HCT116 (cell line): Measurements from ENCODE around the gene TFF3. TPM values are rescaled to one million over a fixed set of nuclear protein-coding genes. Genes with fewer than 3 reads are reported as not detected.

Experiments used
- ATAC-seq: fragments of 200-7000 bp; cut with Tn5 transposase; 2 replicates; pipeline ENCODE4 v1.9.1; 2020; ENCODE audit warnings: mild to moderate bottlenecking, moderate library complexity
- BruUV-seq: library from RNA; stranded (reverse); fragments of 400-500 nt; replicated peaks from 2 replicates; lab custom pipeline; 2021; lab: Mats Ljungman, UMichigan
- CTCF ChIA-PET: fragments of 300-600 bp; sonication (Branson Sonifier 250); formaldehyde crosslinking; loops from one replicate; lab custom pipeline; 2021; ENCODE audit warnings: antibody characterized with exemption; lab: Charles Lee
- POLR2A ChIA-PET: fragments of 300-600, 350-600 bp; sonication (Branson Sonifier 250); formaldehyde crosslinking; loops from one replicate; lab custom pipeline; 2021; ENCODE audit warnings: antibody characterized with exemption; lab: Charles Lee
- RAD21 ChIA-PET, 2 experiments: fragments of 300-600 bp; sonication (Branson Sonifier 250); formaldehyde crosslinking; loops; one replicate each; lab custom pipeline; 2023; ENCODE audit warnings: low total read pairs in 2 of 2; ENCODE audit not compliant: uncharacterized antibody in 2 of 2, unreplicated experiment in 2 of 2, low non-redundant PET in 1 of 2; lab: Charles Lee
- DNase-seq: peaks from one replicate; pipeline ENCODE4 v3.0.0-alpha.2; 2010; ENCODE audit warnings: low read depth, low spot score
- H2AFZ ChIP-seq: fragments of 200-600 bp; shearing (Covaris generic), sonication (generic); 2 replicates; pipeline ENCODE4 v1.6.1; 2017; ENCODE audit warnings: low read depth, mixed run types, mixed read lengths, antibody characterized with exemption, low read length; ENCODE audit not compliant: poor library complexity, severe bottlenecking
- H3K27ac ChIP-seq: 2 replicates; pipeline ENCODE4 v1.5.1; 2012; ENCODE audit warnings: low read depth, low read length
- H3K27me3 ChIP-seq: fragments of 200-600 bp; sonication (generic); 2 replicates; pipeline ENCODE4 v1.6.1; 2016; ENCODE audit warnings: mixed run types, low read length, mixed read lengths; ENCODE audit not compliant: insufficient read depth
- H3K36me3 ChIP-seq, 2 experiments: fragments of 200-500 bp in 1 of 2; fragments of 200-600 bp in 1 of 2; sonication (Bioruptor generic) in 1 of 2; sonication (generic) in 1 of 2; 2 replicates each; pipeline versions ENCODE4 v1.5.1 to v1.6.1; 2014 to 2016; ENCODE audit warnings: low read length in 2 of 2, inconsistent platforms in 1 of 2, mixed read lengths in 1 of 2, mixed run types in 1 of 2; ENCODE audit not compliant: insufficient read depth in 2 of 2, control insufficient read depth in 1 of 2
- H3K4me1 ChIP-seq, 2 experiments: fragments of 200-600 bp in 1 of 2; sonication (generic) in 1 of 2; 2 replicates each; pipeline versions ENCODE4 v1.5.1 to v1.6.1; 2012 to 2017; ENCODE audit warnings: low read length in 2 of 2, inconsistent platforms in 1 of 2, mild to moderate bottlenecking in 1 of 2, mixed read lengths in 1 of 2, mixed run types in 1 of 2, moderate library complexity in 1 of 2; ENCODE audit not compliant: insufficient read depth in 2 of 2, control insufficient read depth in 1 of 2
- H3K4me2 ChIP-seq: fragments of 200-600 bp; sonication (generic); 2 replicates; pipeline ENCODE4 v1.6.1; 2017; ENCODE audit warnings: mixed run types, low read length, mixed read lengths
- H3K4me3 ChIP-seq, 2 experiments: fragments of 200-600 bp in 1 of 2; sonication (generic) in 1 of 2; replicated peaks in 1 of 2; 2 replicates each; pipeline ENCODE4 v1.5.1; 2011 to 2016; ENCODE audit warnings: low read length in 2 of 2, control low read depth in 1 of 2, low read depth in 1 of 2, mild to moderate bottlenecking in 1 of 2, mixed read lengths in 1 of 2, mixed run types in 1 of 2
- H3K79me2 ChIP-seq: fragments of 200-600 bp; sonication (generic); 2 replicates; pipeline ENCODE4 v1.6.1; 2017; ENCODE audit warnings: mild to moderate bottlenecking, mixed run types, low read length, moderate library complexity, mixed read lengths; ENCODE audit not compliant: insufficient read depth
- H3K9ac ChIP-seq: fragments of 200-600 bp; sonication (generic); 2 replicates; pipeline ENCODE4 v1.6.1; 2016; ENCODE audit warnings: low read length, mixed read lengths
- H3K9me2 ChIP-seq: fragments of 200-600 bp; sonication (generic), shearing (Covaris generic); 2 replicates; pipeline ENCODE4 v1.6.1; 2017; ENCODE audit warnings: mixed run types, mild to moderate bottlenecking, moderate library complexity; ENCODE audit not compliant: insufficient read depth
- H3K9me3 ChIP-seq, 2 experiments: fragments of 200-500 bp in 1 of 2; fragments of 200-600 bp in 1 of 2; sonication (Bioruptor generic) in 1 of 2; sonication (generic) in 1 of 2; 2 replicates each; pipeline ENCODE4 v1.6.1; 2014 to 2017; ENCODE audit warnings: low read length in 2 of 2, mixed read lengths in 2 of 2, inconsistent platforms in 1 of 2, low read depth in 1 of 2, mild to moderate bottlenecking in 1 of 2, mixed run types in 1 of 2, moderate library complexity in 1 of 2; ENCODE audit not compliant: control insufficient read depth in 1 of 2, insufficient read depth in 1 of 2
- H4K20me1 ChIP-seq: fragments of 200-600 bp; sonication (generic), shearing (Covaris generic); 2 replicates; pipeline ENCODE4 v1.6.1; 2017; ENCODE audit warnings: mixed run types, mild to moderate bottlenecking, moderate library complexity; ENCODE audit not compliant: insufficient read depth
- CBX3 ChIP-seq: IDR thresholded peaks from 2 replicates; pipeline ENCODE4 v1.6.1; 2012; ENCODE audit warnings: low read depth
- ELF1 ChIP-seq: IDR thresholded peaks from 2 replicates; pipeline ENCODE4 v1.6.1; 2012; ENCODE audit warnings: low read depth, borderline replicate concordance
- EZH2 ChIP-seq: fragments of 200-600 bp; sonication (generic); IDR thresholded peaks from 2 replicates; pipeline ENCODE4 v1.6.1; 2017; ENCODE audit warnings: antibody characterized with exemption, mixed run types
- EZH2phosphoT487 ChIP-seq: fragments of 200-600 bp; IDR thresholded peaks from 2 replicates; pipeline ENCODE4 v1.6.1; 2018; ENCODE audit warnings: antibody characterized with exemption, borderline replicate concordance
- JUND ChIP-seq: IDR thresholded peaks from 2 replicates; pipeline ENCODE4 v1.6.1; 2012
- POLR2A ChIP-seq: IDR thresholded peaks from 2 replicates; pipeline ENCODE4 v1.7.0; 2011; ENCODE audit warnings: borderline replicate concordance; ENCODE audit not compliant: insufficient read depth, insufficient read length; ENCODE audit errors: extremely low read depth
- POLR2AphosphoS5 ChIP-seq: IDR thresholded peaks from 2 replicates; pipeline ENCODE4 v1.6.1; 2011; ENCODE audit warnings: mild to moderate bottlenecking, low read depth, low read length, moderate library complexity
- SIN3A ChIP-seq: IDR thresholded peaks from 2 replicates; pipeline ENCODE4 v1.6.1; 2012; ENCODE audit warnings: low read depth
- SP1 ChIP-seq: IDR thresholded peaks from 2 replicates; pipeline ENCODE4 v1.6.1; 2012; ENCODE audit warnings: low read depth
- SRF ChIP-seq: IDR thresholded peaks from 2 replicates; pipeline ENCODE4 v1.6.1; 2012; ENCODE audit warnings: low read depth
- ZFX ChIP-seq: fragments of 450-650 bp; IDR thresholded peaks from 2 replicates; pipeline ENCODE4 v1.6.1; 2017
- ZNF274 ChIP-seq: fragments of 200-500 bp; sonication (Bioruptor generic); IDR thresholded peaks from 2 replicates; pipeline ENCODE4 v1.6.1; 2014; ENCODE audit warnings: mild to moderate bottlenecking, low read depth, low read length, inconsistent platforms
- intact Hi-C: fragments of 100-400 bp; cut with micrococcal nuclease; formaldehyde crosslinking; loops from 2 replicates; pipeline ENCODE4 v1.10.0; 2022
- total RNA-seq: library from RNA; stranded (reverse); gene quantifications from one replicate; pipeline ENCODE4 v1.2.1, GENCODE V29; 2021; ENCODE audit not compliant: unreplicated experiment
- TF ChIP-seq, protein P1 (sequence below): IDR thresholded peaks from 2 replicates; pipeline ENCODE4 v1.6.1; 2011; ENCODE audit warnings: mild to moderate bottlenecking, low read length, moderate library complexity; ENCODE audit not compliant: insufficient replicate concordance; ENCODE audit errors: extremely low read depth

The TFF3 gene
- total RNA-seq, 1 experiment from 2014 or later = 0.22 TPM

DNA sequence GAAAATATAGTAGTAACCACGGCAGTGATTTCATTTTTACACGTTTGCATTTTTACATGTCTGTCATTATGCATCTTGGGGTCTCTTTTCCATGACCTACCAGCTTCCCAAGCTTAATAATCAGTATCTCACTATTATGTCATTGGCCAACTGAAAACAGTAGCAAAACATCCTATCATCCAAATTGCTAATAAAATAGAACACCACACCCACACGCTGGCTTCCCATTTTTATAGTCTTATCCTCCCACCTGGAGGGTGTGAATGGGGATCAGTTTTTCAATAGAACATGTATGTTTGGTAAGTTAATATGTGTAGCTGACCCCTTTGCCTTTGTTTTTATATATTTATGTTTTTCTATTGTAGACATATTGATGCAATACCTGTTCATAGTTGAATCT lies 11.8 kb downstream of the TFF3 start:
- no peaks in the 10 kb centered on the region for H3K36me3 ChIP-seq
- no peak overlapping the region for H3K27ac ChIP-seq
- 0 out of 2 replicates have a peak, but pooled peaks cover 9% of the 10 kb centered on the region for H3K27me3 ChIP-seq
- DNase-seq (no peak), ATAC-seq (no peak)
- H3K9me2 ChIP-seq = no peaks in the 10 kb centered on the region
- ChIA-PET CTCF (no interaction called here), POLR2A (no interaction called here), RAD21 (no interaction called here)
- H4K20me1 ChIP-seq = no peaks in the 10 kb centered on the region
- H3K4me1 ChIP-seq = peaks cover 0 to 3% of the 10 kb centered on the region in 2 experiments; a peak in 1 of 4 replicates
- intact Hi-C loops = no loop called here
- H2AFZ ChIP-seq = no peak overlapping the region
- H3K9ac ChIP-seq = no peak overlapping the region
- no peak overlapping the region for H3K4me3 ChIP-seq
- no TSS peak for BruUV-seq
- H3K9me3 ChIP-seq = no peaks in the 10 kb centered on the region
- H3K79me2 ChIP-seq = no peaks in the 10 kb centered on the region
- H3K4me2 ChIP-seq = no peak overlapping the region
- TF ChIP-seq SIN3A (no peak), POLR2A (no peak), ZNF274 (no peak), SRF (no peak), SP1 (no peak), CBX3 (no peak), EZH2phosphoT487 (no peak), EZH2 (no peak), ELF1 (no peak), JUND (no peak), ZFX (no peak), POLR2AphosphoS5 (no peak)
- TF ChIP-seq, protein P1, sequence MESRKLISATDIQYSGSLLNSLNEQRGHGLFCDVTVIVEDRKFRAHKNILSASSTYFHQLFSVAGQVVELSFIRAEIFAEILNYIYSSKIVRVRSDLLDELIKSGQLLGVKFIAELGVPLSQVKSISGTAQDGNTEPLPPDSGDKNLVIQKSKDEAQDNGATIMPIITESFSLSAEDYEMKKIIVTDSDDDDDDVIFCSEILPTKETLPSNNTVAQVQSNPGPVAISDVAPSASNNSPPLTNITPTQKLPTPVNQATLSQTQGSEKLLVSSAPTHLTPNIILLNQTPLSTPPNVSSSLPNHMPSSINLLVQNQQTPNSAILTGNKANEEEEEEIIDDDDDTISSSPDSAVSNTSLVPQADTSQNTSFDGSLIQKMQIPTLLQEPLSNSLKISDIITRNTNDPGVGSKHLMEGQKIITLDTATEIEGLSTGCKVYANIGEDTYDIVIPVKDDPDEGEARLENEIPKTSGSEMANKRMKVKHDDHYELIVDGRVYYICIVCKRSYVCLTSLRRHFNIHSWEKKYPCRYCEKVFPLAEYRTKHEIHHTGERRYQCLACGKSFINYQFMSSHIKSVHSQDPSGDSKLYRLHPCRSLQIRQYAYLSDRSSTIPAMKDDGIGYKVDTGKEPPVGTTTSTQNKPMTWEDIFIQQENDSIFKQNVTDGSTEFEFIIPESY = no peak
